Neural cell (in vitro differentiated cells): ENCODE data around the gene SKIL. TPM values are rescaled to one million over a fixed set of nuclear protein-coding genes. Genes with fewer than 3 reads are reported as not detected.

Source experiments
- H2AFZ ChIP-seq: fragments of 200-600, 300-800 bp; sonication (generic), shearing (Covaris generic); 2 replicates; pipeline ENCODE4 v1.6.0; 2014; ENCODE audit warnings: low read depth, mild to moderate bottlenecking, antibody characterized with exemption, low read length, moderate library complexity
- H3F3A ChIP-seq: fragments of 200-600 bp; shearing (Covaris generic); 2 replicates; pipeline ENCODE4 v1.6.1; 2016; ENCODE audit warnings: mild to moderate bottlenecking, moderate library complexity, mixed read lengths, antibody characterized with exemption, low read length; ENCODE audit not compliant: insufficient read depth, poor library complexity, severe bottlenecking
- H3K27ac ChIP-seq: fragments of 200-600, 300-800 bp; sonication (generic), shearing (Covaris generic); 2 replicates; pipeline ENCODE4 v1.5.1; 2014; ENCODE audit warnings: mild to moderate bottlenecking, low read length, moderate library complexity
- H3K27me3 ChIP-seq: fragments of 300-800, 200-600 bp; sonication (generic), shearing (Covaris generic); 2 replicates; pipeline ENCODE4 v1.6.0; 2014; ENCODE audit warnings: mild to moderate bottlenecking, low read depth, low read length, moderate library complexity; ENCODE audit not compliant: insufficient read depth
- H3K36me3 ChIP-seq: fragments of 300-800, 200-600 bp; sonication (generic), shearing (Covaris generic); 2 replicates; pipeline ENCODE4 v1.5.1; 2014; ENCODE audit warnings: mild to moderate bottlenecking, antibody characterized with exemption, low read length, moderate library complexity; ENCODE audit not compliant: insufficient read depth
- H3K4me2 ChIP-seq: fragments of 300-800, 200-600 bp; sonication (generic), shearing (Covaris generic); 2 replicates; pipeline ENCODE4 v1.6.0; 2014; ENCODE audit warnings: mild to moderate bottlenecking, low read length
- H3K4me3 ChIP-seq: fragments of 300-800, 200-600 bp; sonication (generic), shearing (Covaris generic); 2 replicates; pipeline ENCODE4 v1.5.1; 2014; ENCODE audit warnings: mild to moderate bottlenecking, low read length, moderate library complexity
- H3K79me2 ChIP-seq: fragments of 200-600 bp; shearing (Covaris generic); replicated peaks from 2 replicates; pipeline ENCODE4 v1.6.0; 2014; ENCODE audit warnings: mild to moderate bottlenecking, low read length, moderate library complexity; ENCODE audit not compliant: insufficient read depth
- H3K9ac ChIP-seq: fragments of 300-800, 200-600 bp; sonication (generic), shearing (Covaris generic); 2 replicates; pipeline ENCODE4 v1.6.1; 2016; ENCODE audit warnings: mild to moderate bottlenecking, low read length, mixed read lengths
- H3K9me2 ChIP-seq: fragments of 200-600 bp; shearing (Covaris generic); 2 replicates; pipeline ENCODE4 v1.6.1; 2016; ENCODE audit warnings: mild to moderate bottlenecking, low read length, mixed read lengths; ENCODE audit not compliant: insufficient read depth
- H3K9me3 ChIP-seq: fragments of 200-600, 300-800 bp; sonication (generic), shearing (Covaris generic); 2 replicates; pipeline ENCODE4 v1.6.1; 2016; ENCODE audit warnings: mild to moderate bottlenecking, mixed run types, low read length, moderate library complexity, mixed read lengths
- H4K20me1 ChIP-seq: fragments of 200-600 bp; shearing (Covaris generic); 2 replicates; pipeline ENCODE4 v1.6.1; 2016; ENCODE audit warnings: mild to moderate bottlenecking, mixed run types; ENCODE audit not compliant: insufficient read depth
- CTCF ChIP-seq: fragments of 450-650 bp; IDR thresholded peaks from 2 replicates; pipeline ENCODE4 v1.5.1; 2014; ENCODE audit warnings: antibody characterized with exemption, mild to moderate bottlenecking, moderate library complexity; ENCODE audit not compliant: poor library complexity, severe bottlenecking
- EP300 ChIP-seq: fragments of 450-650 bp; conservative IDR thresholded peaks from 2 replicates; pipeline ENCODE4 v1.6.1; 2014; ENCODE audit warnings: antibody characterized with exemption, mild to moderate bottlenecking, moderate library complexity; ENCODE audit not compliant: poor library complexity, severe bottlenecking
- EZH2 ChIP-seq: fragments of 200-600, 300-800 bp; shearing (Covaris generic), sonication (generic); IDR thresholded peaks from 2 replicates; pipeline ENCODE4 v1.6.1; 2014; ENCODE audit warnings: antibody characterized with exemption, low read length, borderline replicate concordance, mild to moderate bottlenecking; ENCODE audit not compliant: insufficient read depth, poor library complexity, severe bottlenecking
- MXI1 ChIP-seq: fragments of 450-650 bp; conservative IDR thresholded peaks from 2 replicates; pipeline ENCODE4 v1.6.1; 2014; ENCODE audit warnings: antibody characterized with exemption, mild to moderate bottlenecking; ENCODE audit not compliant: poor library complexity, severe bottlenecking
- POLR2AphosphoS5 ChIP-seq: IDR thresholded peaks from 2 replicates; pipeline ENCODE4 v1.6.1; 2012
- RAD21 ChIP-seq: fragments of 450-650 bp; conservative IDR thresholded peaks from 2 replicates; pipeline ENCODE4 v1.6.1; 2014; ENCODE audit warnings: antibody characterized with exemption, mild to moderate bottlenecking, moderate library complexity
- SMC3 ChIP-seq: fragments of 450-650 bp; conservative IDR thresholded peaks from 2 replicates; pipeline ENCODE4 v1.6.1; 2014; ENCODE audit warnings: antibody characterized with exemption, mild to moderate bottlenecking, moderate library complexity; ENCODE audit not compliant: poor library complexity
- TAF1 ChIP-seq: IDR thresholded peaks from 2 replicates; pipeline ENCODE4 v1.6.1; 2012; ENCODE audit warnings: low read depth
- polyA plus RNA-seq: library from polyadenylated mRNA; depleted of rRNA; stranded (reverse); fragments of >200 nt; gene quantifications from 2 replicates; pipeline ENCODE4 v1.2.3, GENCODE V29; 2014
- TF ChIP-seq, protein P1 (sequence below): IDR thresholded peaks from 2 replicates; pipeline ENCODE4 v1.6.1; 2012; ENCODE audit warnings: borderline replicate concordance

SKIL gene
- polyA plus RNA-seq, 1 donor from 2014 or later, result 36.9 TPM

DNA sequence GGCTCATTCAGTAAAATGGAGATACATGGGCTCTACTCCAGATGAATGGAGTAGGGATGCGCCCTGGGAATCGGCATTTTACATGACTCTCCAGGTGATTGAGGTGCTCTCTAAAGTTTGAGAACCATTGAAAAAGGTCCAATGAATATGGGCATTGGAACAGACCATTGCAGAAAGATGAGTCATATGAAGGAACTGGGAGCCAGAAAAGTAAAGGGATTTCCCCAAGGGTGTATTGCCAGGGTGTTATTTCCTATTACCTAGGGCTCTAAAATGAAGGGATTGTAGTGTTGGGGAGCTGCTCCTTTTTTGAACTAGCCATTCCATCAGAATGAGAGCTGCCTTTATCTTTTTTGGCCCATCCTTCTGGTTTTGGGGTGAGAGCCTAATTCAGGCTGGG lies 82.8 kb downstream of the SKIL start:
- no peaks in the 10 kb centered on the region for H3K9me2 ChIP-seq
- TF ChIP-seq CTCF (no peak), POLR2AphosphoS5 (no peak), EZH2 (no peak), TAF1 (no peak), SMC3 (no peak), EP300 (no peak), RAD21 (no peak), MXI1 (no peak)
- TF ChIP-seq, protein P1, sequence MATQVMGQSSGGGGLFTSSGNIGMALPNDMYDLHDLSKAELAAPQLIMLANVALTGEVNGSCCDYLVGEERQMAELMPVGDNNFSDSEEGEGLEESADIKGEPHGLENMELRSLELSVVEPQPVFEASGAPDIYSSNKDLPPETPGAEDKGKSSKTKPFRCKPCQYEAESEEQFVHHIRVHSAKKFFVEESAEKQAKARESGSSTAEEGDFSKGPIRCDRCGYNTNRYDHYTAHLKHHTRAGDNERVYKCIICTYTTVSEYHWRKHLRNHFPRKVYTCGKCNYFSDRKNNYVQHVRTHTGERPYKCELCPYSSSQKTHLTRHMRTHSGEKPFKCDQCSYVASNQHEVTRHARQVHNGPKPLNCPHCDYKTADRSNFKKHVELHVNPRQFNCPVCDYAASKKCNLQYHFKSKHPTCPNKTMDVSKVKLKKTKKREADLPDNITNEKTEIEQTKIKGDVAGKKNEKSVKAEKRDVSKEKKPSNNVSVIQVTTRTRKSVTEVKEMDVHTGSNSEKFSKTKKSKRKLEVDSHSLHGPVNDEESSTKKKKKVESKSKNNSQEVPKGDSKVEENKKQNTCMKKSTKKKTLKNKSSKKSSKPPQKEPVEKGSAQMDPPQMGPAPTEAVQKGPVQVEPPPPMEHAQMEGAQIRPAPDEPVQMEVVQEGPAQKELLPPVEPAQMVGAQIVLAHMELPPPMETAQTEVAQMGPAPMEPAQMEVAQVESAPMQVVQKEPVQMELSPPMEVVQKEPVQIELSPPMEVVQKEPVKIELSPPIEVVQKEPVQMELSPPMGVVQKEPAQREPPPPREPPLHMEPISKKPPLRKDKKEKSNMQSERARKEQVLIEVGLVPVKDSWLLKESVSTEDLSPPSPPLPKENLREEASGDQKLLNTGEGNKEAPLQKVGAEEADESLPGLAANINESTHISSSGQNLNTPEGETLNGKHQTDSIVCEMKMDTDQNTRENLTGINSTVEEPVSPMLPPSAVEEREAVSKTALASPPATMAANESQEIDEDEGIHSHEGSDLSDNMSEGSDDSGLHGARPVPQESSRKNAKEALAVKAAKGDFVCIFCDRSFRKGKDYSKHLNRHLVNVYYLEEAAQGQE, result no peak
- no peak overlapping the region for H3K27ac ChIP-seq
- no peaks in the 10 kb centered on the region for H4K20me1 ChIP-seq
- H3F3A ChIP-seq, result no peaks in the 10 kb centered on the region
- no peaks in the 10 kb centered on the region for H3K9me3 ChIP-seq
- H3K27me3 ChIP-seq, result no peaks in the 10 kb centered on the region
- H3K4me2 ChIP-seq, result no peak overlapping the region
- no peaks in the 10 kb centered on the region for H3K36me3 ChIP-seq
- no peaks in the 10 kb centered on the region for H3K79me2 ChIP-seq
- H2AFZ ChIP-seq, result no peak overlapping the region
- no peak overlapping the region for H3K4me3 ChIP-seq
- no peak overlapping the region for H3K9ac ChIP-seq

GRCh38 chr3:170441412-170441811 lies 83.9 kb downstream of the SKIL start:
- Histone ChIP-seq H3K9ac (no peak overlapping the region), H3K27me3 (no peaks in the 10 kb centered on the region), H3K27ac (no peak overlapping the region), H3K4me2 (no peak overlapping the region), H2AFZ (no peak overlapping the region), H3K9me2 (no peaks in the 10 kb centered on the region), H3K36me3 (no peaks in the 10 kb centered on the region), H3K4me3 (no peak overlapping the region), H3K9me3 (no peaks in the 10 kb centered on the region), H3K79me2 (no peaks in the 10 kb centered on the region), H4K20me1 (no peaks in the 10 kb centered on the region), H3F3A (no peaks in the 10 kb centered on the region)
- TF ChIP-seq MXI1 (no peak), SMC3 (no peak)

GRCh38 chr3:170442947-170443346 lies 85.4 kb downstream of the SKIL start:
- Histone ChIP-seq H3K9ac (no peak overlapping the region), H3K9me3 (no peaks in the 10 kb centered on the region), H3K9me2 (no peaks in the 10 kb centered on the region), H3K36me3 (no peaks in the 10 kb centered on the region), H3K79me2 (no peaks in the 10 kb centered on the region), H3F3A (no peaks in the 10 kb centered on the region), H2AFZ (no peak overlapping the region), H3K4me2 (no peak overlapping the region), H3K27me3 (no peaks in the 10 kb centered on the region), H4K20me1 (no peaks in the 10 kb centered on the region), H3K27ac (no peak overlapping the region), H3K4me3 (no peak overlapping the region)
- TF ChIP-seq TAF1 (no peak), EZH2 (no peak), POLR2AphosphoS5 (no peak), EP300 (no peak), SMC3 (no peak), CTCF (no peak)
- TF ChIP-seq, protein P1, result no peak
